ENCODE results near the gene RNF17.

RNF17 gene

DNA sequence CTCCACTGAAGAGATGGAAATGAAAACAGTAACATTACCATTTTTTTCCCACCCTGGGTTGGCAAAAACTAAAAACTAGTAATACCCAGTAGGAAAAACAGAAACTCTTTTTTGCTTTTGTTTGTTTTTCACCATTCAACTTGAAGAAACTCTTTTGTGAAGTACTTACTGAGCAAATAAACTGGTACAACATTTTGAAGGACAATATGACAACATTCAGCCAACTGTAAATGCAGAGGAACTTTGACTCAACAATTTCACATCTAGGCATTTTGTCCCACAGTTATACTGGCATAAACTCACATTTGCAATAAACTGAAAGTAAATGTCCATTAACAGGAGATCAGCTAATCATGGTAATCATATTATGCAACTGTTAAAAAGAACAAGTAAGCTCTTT lies 152.5 kb downstream of the RNF17 start:
- ChIA-PET POLR2A (no interaction called here), CTCF (no interaction called here)

DNA sequence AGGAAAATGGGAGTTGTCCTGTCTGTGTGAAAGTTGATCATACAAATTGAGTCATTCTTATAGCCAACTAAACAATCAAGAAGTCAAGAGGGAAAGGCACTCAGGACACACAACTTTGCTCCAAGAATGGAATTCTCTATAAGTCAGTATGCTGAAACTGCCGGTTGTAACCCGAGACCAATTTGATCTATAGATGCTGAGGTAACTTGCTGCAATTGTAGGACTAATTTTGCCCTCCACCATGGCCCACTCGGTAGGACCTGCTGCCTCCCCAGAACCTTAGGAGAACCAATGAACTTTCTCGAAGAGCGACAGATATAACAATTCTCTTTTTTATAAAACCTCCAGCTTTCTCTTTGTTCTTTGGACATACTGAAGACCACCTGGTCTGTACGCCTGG lies 157.0 kb downstream of the RNF17 start:
- CTCF ChIA-PET, result interaction anchor here (0.6 to 0.7 kb wide), 2 partner anchors 73 to 280 kb away, joined by 3 read pairs; no protein-coding TSS in a partner anchor
- POLR2A ChIA-PET, result no interaction called here
- H3K4me3 ChIP-seq (ENCODE audit: low read depth, low read length), result no peak overlapping the region
- 0 out of 2 replicates have a peak, but pooled peaks cover 3% of the 10 kb centered on the region for H3K4me1 ChIP-seq (ENCODE audit: control insufficient read depth, insufficient read depth, low read length)
- H3K36me3 ChIP-seq (ENCODE audit: control insufficient read depth in 2 of 2, insufficient read depth in 1 of 2, low read length in 2 of 2), result no peaks in the 10 kb centered on the region
- no peaks in the 10 kb centered on the region for H3K9me3 ChIP-seq (ENCODE audit: control insufficient read depth, insufficient read depth, low read depth, low read length)
- H3K27ac ChIP-seq (ENCODE audit: extremely low read depth, low read depth, low read length), result no peak overlapping the region
- TF ChIP-seq ZNF248 (tag by site-specific recombination; IDR thresholded peaks at IDR 0.05) (no peak), ZNF24 (tag by site-specific recombination; IDR thresholded peaks at IDR 0.05) (no peak), ZNF121 (tag by site-specific recombination; IDR thresholded peaks at IDR 0.05) (no peak), ZNF707 (tag by site-specific recombination; IDR thresholded peaks at IDR 0.05) (no peak), OSR2 (tag by site-specific recombination; IDR thresholded peaks at IDR 0.05) (no peak), ZNF404 (tag by site-specific recombination; IDR thresholded peaks at IDR 0.05) (no peak), GLIS2 (tag by site-specific recombination; IDR thresholded peaks at IDR 0.05) (no peak), ZNF596 (tag by site-specific recombination; IDR thresholded peaks at IDR 0.05) (no peak), ZBTB8A (tag by site-specific recombination; IDR thresholded peaks at IDR 0.05) (no peak), ZNF350 (tag by site-specific recombination; IDR thresholded peaks at IDR 0.05) (no peak), FEZF1 (tag by site-specific recombination; IDR thresholded peaks at IDR 0.05) (no peak), ZNF292 (tag by site-specific recombination; IDR thresholded peaks at IDR 0.05; ENCODE audit: borderline replicate concordance, low read depth) (no peak), ZNF423 (tag by site-specific recombination; IDR thresholded peaks at IDR 0.05) (no peak)
- TF ChIP-seq, protein P1, sequence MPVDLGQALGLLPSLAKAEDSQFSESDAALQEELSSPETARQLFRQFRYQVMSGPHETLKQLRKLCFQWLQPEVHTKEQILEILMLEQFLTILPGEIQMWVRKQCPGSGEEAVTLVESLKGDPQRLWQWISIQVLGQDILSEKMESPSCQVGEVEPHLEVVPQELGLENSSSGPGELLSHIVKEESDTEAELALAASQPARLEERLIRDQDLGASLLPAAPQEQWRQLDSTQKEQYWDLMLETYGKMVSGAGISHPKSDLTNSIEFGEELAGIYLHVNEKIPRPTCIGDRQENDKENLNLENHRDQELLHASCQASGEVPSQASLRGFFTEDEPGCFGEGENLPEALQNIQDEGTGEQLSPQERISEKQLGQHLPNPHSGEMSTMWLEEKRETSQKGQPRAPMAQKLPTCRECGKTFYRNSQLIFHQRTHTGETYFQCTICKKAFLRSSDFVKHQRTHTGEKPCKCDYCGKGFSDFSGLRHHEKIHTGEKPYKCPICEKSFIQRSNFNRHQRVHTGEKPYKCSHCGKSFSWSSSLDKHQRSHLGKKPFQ (tag by site-specific recombination; IDR thresholded peaks at IDR 0.05), result no peak
- TF ChIP-seq, protein P2, sequence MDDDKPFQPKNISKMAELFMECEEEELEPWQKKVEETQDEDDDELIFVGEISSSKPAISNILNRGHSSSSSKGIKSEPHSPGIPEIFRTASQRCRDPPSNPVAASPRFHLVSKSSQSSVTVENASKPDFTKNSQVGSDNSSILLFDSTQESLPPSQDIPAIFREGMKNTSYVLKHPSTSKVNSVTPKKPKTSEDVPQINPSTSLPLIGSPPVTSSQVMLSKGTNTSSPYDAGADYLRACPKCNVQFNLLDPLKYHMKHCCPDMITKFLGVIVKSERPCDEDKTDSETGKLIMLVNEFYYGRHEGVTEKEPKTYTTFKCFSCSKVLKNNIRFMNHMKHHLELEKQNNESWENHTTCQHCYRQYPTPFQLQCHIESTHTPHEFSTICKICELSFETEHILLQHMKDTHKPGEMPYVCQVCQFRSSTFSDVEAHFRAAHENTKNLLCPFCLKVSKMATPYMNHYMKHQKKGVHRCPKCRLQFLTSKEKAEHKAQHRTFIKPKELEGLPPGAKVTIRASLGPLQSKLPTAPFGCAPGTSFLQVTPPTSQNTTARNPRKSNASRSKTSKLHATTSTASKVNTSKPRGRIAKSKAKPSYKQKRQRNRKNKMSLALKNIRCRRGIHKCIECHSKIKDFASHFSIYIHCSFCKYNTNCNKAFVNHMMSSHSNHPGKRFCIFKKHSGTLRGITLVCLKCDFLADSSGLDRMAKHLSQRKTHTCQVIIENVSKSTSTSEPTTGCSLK (tag by site-specific recombination; IDR thresholded peaks at IDR 0.05), result no peak
- TF ChIP-seq, protein P3, sequence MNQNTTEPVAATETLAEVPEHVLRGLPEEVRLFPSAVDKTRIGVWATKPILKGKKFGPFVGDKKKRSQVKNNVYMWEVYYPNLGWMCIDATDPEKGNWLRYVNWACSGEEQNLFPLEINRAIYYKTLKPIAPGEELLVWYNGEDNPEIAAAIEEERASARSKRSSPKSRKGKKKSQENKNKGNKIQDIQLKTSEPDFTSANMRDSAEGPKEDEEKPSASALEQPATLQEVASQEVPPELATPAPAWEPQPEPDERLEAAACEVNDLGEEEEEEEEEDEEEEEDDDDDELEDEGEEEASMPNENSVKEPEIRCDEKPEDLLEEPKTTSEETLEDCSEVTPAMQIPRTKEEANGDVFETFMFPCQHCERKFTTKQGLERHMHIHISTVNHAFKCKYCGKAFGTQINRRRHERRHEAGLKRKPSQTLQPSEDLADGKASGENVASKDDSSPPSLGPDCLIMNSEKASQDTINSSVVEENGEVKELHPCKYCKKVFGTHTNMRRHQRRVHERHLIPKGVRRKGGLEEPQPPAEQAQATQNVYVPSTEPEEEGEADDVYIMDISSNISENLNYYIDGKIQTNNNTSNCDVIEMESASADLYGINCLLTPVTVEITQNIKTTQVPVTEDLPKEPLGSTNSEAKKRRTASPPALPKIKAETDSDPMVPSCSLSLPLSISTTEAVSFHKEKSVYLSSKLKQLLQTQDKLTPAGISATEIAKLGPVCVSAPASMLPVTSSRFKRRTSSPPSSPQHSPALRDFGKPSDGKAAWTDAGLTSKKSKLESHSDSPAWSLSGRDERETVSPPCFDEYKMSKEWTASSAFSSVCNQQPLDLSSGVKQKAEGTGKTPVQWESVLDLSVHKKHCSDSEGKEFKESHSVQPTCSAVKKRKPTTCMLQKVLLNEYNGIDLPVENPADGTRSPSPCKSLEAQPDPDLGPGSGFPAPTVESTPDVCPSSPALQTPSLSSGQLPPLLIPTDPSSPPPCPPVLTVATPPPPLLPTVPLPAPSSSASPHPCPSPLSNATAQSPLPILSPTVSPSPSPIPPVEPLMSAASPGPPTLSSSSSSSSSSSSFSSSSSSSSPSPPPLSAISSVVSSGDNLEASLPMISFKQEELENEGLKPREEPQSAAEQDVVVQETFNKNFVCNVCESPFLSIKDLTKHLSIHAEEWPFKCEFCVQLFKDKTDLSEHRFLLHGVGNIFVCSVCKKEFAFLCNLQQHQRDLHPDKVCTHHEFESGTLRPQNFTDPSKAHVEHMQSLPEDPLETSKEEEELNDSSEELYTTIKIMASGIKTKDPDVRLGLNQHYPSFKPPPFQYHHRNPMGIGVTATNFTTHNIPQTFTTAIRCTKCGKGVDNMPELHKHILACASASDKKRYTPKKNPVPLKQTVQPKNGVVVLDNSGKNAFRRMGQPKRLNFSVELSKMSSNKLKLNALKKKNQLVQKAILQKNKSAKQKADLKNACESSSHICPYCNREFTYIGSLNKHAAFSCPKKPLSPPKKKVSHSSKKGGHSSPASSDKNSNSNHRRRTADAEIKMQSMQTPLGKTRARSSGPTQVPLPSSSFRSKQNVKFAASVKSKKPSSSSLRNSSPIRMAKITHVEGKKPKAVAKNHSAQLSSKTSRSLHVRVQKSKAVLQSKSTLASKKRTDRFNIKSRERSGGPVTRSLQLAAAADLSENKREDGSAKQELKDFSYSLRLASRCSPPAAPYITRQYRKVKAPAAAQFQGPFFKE (tag by site-specific recombination; IDR thresholded peaks at IDR 0.05; ENCODE audit: borderline replicate concordance), result no peak

More for the DNA sequence above, 152.5 kb downstream of the RNF17 start:
- Histone ChIP-seq H3K9me3 (ENCODE audit: control insufficient read depth, insufficient read depth, low read depth, low read length) (no peaks in the 10 kb centered on the region), H3K27ac (ENCODE audit: extremely low read depth, low read depth, low read length) (no peak overlapping the region), H3K4me1 (ENCODE audit: control insufficient read depth, insufficient read depth, low read length) (0 out of 2 replicates have a peak, but pooled peaks cover 3% of the 10 kb centered on the region), H3K36me3 (ENCODE audit: control insufficient read depth in 2 of 2, insufficient read depth in 1 of 2, low read length in 2 of 2) (peaks cover 0 to 5% of the 10 kb centered on the region in 2 experiments; a peak in 2 of 3 replicates), H3K4me3 (ENCODE audit: low read depth, low read length) (no peak overlapping the region)
- TF ChIP-seq ZNF549 (tag by site-specific recombination; IDR thresholded peaks at IDR 0.05) (no peak), GLI4 (tag by site-specific recombination; IDR thresholded peaks at IDR 0.05) (no peak)
- TF ChIP-seq, protein P4, sequence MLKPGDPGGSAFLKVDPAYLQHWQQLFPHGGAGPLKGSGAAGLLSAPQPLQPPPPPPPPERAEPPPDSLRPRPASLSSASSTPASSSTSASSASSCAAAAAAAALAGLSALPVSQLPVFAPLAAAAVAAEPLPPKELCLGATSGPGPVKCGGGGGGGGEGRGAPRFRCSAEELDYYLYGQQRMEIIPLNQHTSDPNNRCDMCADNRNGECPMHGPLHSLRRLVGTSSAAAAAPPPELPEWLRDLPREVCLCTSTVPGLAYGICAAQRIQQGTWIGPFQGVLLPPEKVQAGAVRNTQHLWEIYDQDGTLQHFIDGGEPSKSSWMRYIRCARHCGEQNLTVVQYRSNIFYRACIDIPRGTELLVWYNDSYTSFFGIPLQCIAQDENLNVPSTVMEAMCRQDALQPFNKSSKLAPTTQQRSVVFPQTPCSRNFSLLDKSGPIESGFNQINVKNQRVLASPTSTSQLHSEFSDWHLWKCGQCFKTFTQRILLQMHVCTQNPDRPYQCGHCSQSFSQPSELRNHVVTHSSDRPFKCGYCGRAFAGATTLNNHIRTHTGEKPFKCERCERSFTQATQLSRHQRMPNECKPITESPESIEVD (tag by site-specific recombination; IDR thresholded peaks at IDR 0.05), result 0 out of 2 replicates have a peak, but pooled peaks have one; percentile 20
